ENCODE results near the gene SIGLEC12. TPM values are rescaled to one million over a fixed set of nuclear protein-coding genes. Genes with fewer than 3 reads are reported as not detected.

The SIGLEC12 gene
- total and polyA plus RNA-seq, 9 of the 15 experiments (the other 6 are each of a cell fraction or from before 2014, with no cell fraction given) = 0.08 to 1.3 (median 0.54) TPM

GRCh38 chr19:51542699-51543098 is 41.1 kb upstream of the SIGLEC12 start:
- TF ChIP-seq HSF4 (CRISPR knock-in tag; IDR thresholded peaks at IDR 0.05; ENCODE audit: borderline replicate concordance) (no peak), KDM1A (IDR thresholded peaks at IDR 0.05) (0 out of 4 replicates have a peak, but pooled peaks of 1 of the 2 experiments have one; percentile 21), ZFP36 (IDR thresholded peaks at IDR 0.05; ENCODE audit: low read depth, low read length, partially characterized antibody) (peak; percentile 95), RBM25 (IDR thresholded peaks at IDR 0.05; ENCODE audit: low read depth, low read length, severe bottlenecking) (peak; percentile 36), RBM39 (optimal IDR thresholded peaks at IDR 0.05; ENCODE audit: low read depth, low read length) (no peak)
- peaks cover 55 to 58% of the 10 kb centered on the region in 2 experiments for H3K4me1 ChIP-seq (replicated peaks in 1 of 2; ENCODE audit: control insufficient read depth in 2 of 2, insufficient read depth in 2 of 2, low read length in 2 of 2)
- BruUV-seq (replicated peaks) = no TSS peak
- H2AFZ ChIP-seq (ENCODE audit: low read depth, low read length) = peak overlapping the region; percentile 92
- peak overlapping the region in 1 of 2 experiments; percentile 28; a peak in 1 of 4 replicates for H3K9ac ChIP-seq (ENCODE audit: insufficient read depth in 1 of 2, low read depth in 2 of 2, low read length in 2 of 2)
- no peaks in the 10 kb centered on the region for H4K20me1 ChIP-seq (replicated peaks; ENCODE audit: control insufficient read depth, insufficient read depth, low read length)
- no peak overlapping the region for H3K4me3 ChIP-seq
- H3K9me3 ChIP-seq (replicated peaks; ENCODE audit: control insufficient read depth, insufficient read depth, low read depth, low read length) = no peaks in the 10 kb centered on the region; the same call in 1 of the 2 replicates
- H3K27me3 ChIP-seq (ENCODE audit: control insufficient read depth in 2 of 2, insufficient read depth in 2 of 2, low read length in 2 of 2) = no peaks in the 10 kb centered on the region; a peak in 1 of 5 replicates
- intact Hi-C loops (cut with micrococcal nuclease) = no loop called here
- H3K9me1 ChIP-seq (ENCODE audit: control insufficient read depth, insufficient read depth, low read length) = no peaks in the 10 kb centered on the region
- in situ Hi-C loops (cut with MboI) = no loop called here
- ATAC-seq (no peak), DNase-seq (ENCODE audit: extremely low read depth in 1 of 4, low spot score in 3 of 4) (no peak), FAIRE-seq (no peak)
- WGBS (ENCODE audit: insufficient coverage, low coverage, missing lambda C conversion rate) = 79% methylated on average over 5 of the region's 5 CpGs
- CTCF ChIA-PET (ENCODE audit: low intra/inter-chr PET ratio) = no interaction called here
- peak overlapping the region; percentile 4; the same call in 1 of the 3 replicates for H3K27ac ChIP-seq (ENCODE audit: extremely low read depth, low read depth, low read length)
- H3K79me2 ChIP-seq (ENCODE audit: control insufficient read depth, insufficient read depth, low read length) = peaks cover 37% of the 10 kb centered on the region
- POLR2A ChIA-PET = interaction anchor here (0.5 kb wide), 1 partner anchor 350 kb away, joined by 3 read pairs; no protein-coding TSS in a partner anchor
- no peaks in the 10 kb centered on the region for H3K36me3 ChIP-seq (ENCODE audit: control insufficient read depth, insufficient read depth, low read length)
- no peak overlapping the region for H3K4me2 ChIP-seq (ENCODE audit: insufficient read depth, low read length)

Measured in K562 (cell line).